Activated T-cell treated with anti-CD3 and anti-CD28 coated beads, Interleukin-2, amount 50 U/mL, for 4 hours (primary cell): ENCODE data around the gene UBTD1. TPM values are rescaled to one million over a fixed set of nuclear protein-coding genes. Genes with fewer than 3 reads are reported as not detected.

Experiments used
- ATAC-seq, 2 donors: fragments of 200-7000 bp; cut with Tn5 transposase; one replicate each; pipeline ENCODE4 v1.10.0; 2021
- DNase-seq: peaks from one replicate; pipeline ENCODE4 v3.0.0-alpha.2; 2020
- H3K27me3 Mint-ChIP-seq: one replicate; pipeline ENCODE4 v1.8.0; 2021; ENCODE audit warnings: low read depth, mixed read lengths
- H3K36me3 Mint-ChIP-seq: one replicate; pipeline ENCODE4 v1.8.0; 2022; ENCODE audit warnings: mixed read lengths; ENCODE audit not compliant: insufficient read depth
- H3K4me1 Mint-ChIP-seq: one replicate; pipeline ENCODE4 v1.8.0; 2021; ENCODE audit warnings: low read depth, mixed read lengths
- H3K4me3 Mint-ChIP-seq: one replicate; pipeline ENCODE4 v1.8.0; 2021; ENCODE audit warnings: mild to moderate bottlenecking, moderate library complexity, mixed read lengths
- H3K9me3 Mint-ChIP-seq: one replicate; pipeline ENCODE4 v1.8.0; 2021; ENCODE audit warnings: mixed read lengths
- total RNA-seq, 3 donors: library from RNA; stranded (reverse); gene quantifications; one replicate each; pipeline ENCODE4 v1.2.1, GENCODE V29; 2021

Gene UBTD1
- total RNA-seq, 3 donors from 2014 or later, result 2.0 to 3.0 (median 2.8) TPM

- no peak for DNase-seq
- H3K27me3 Mint-ChIP-seq, result no peaks in the 10 kb centered on the region
- no peaks in the 10 kb centered on the region for H3K9me3 Mint-ChIP-seq
- no peak for ATAC-seq
- H3K4me1 Mint-ChIP-seq, result no peaks in the 10 kb centered on the region
- H3K4me3 Mint-ChIP-seq, result no peak overlapping the region
- no peaks in the 10 kb centered on the region for H3K36me3 Mint-ChIP-seq
Observed at GRCh38 chr10:97531401-97531986, 32.8 kb downstream of the UBTD1 start.

GRCh38 chr10:97532935-97533671 lies 34.4 kb downstream of the UBTD1 start:
- no peaks in the 10 kb centered on the region for H3K36me3 Mint-ChIP-seq
- no peaks in the 10 kb centered on the region for H3K9me3 Mint-ChIP-seq
- H3K27me3 Mint-ChIP-seq, result no peaks in the 10 kb centered on the region
- no peak overlapping the region for H3K4me3 Mint-ChIP-seq
- DNase-seq (no peak), ATAC-seq (no peak)
- H3K4me1 Mint-ChIP-seq, result no peaks in the 10 kb centered on the region

GRCh38 chr10:97533888-97534287 lies 35.2 kb downstream of the UBTD1 start:
- ATAC-seq (no peak), DNase-seq (no peak)
- Mint-ChIP-seq H3K9me3 (no peaks in the 10 kb centered on the region), H3K4me1 (no peaks in the 10 kb centered on the region), H3K27me3 (no peaks in the 10 kb centered on the region), H3K36me3 (no peaks in the 10 kb centered on the region), H3K4me3 (no peak overlapping the region)

- no peaks in the 10 kb centered on the region for H3K4me1 Mint-ChIP-seq
- H3K9me3 Mint-ChIP-seq, result no peaks in the 10 kb centered on the region
- DNase-seq, result peak; percentile 14
- no peak overlapping the region for H3K4me3 Mint-ChIP-seq
- peak; percentile 43 to 80 for ATAC-seq
- H3K27me3 Mint-ChIP-seq, result no peaks in the 10 kb centered on the region
- H3K36me3 Mint-ChIP-seq, result no peaks in the 10 kb centered on the region
Observed at GRCh38 chr10:97534746-97535367, 36.1 kb downstream of the UBTD1 start.

GRCh38 chr10:97537186-97537869 lies 38.6 kb downstream of the UBTD1 start:
- Mint-ChIP-seq H3K4me3 (no peak overlapping the region), H3K36me3 (no peaks in the 10 kb centered on the region), H3K4me1 (peaks cover 6% of the 10 kb centered on the region), H3K9me3 (no peaks in the 10 kb centered on the region), H3K27me3 (no peaks in the 10 kb centered on the region)
- DNase-seq, result no peak
- ATAC-seq, result no peak

- H3K9me3 Mint-ChIP-seq, result no peaks in the 10 kb centered on the region
- no peak overlapping the region for H3K4me3 Mint-ChIP-seq
- ATAC-seq (no peak), DNase-seq (no peak)
- H3K36me3 Mint-ChIP-seq, result no peaks in the 10 kb centered on the region
- H3K4me1 Mint-ChIP-seq, result peaks cover 17% of the 10 kb centered on the region
- H3K27me3 Mint-ChIP-seq, result no peaks in the 10 kb centered on the region
Observed at GRCh38 chr10:97538411-97538810, 39.7 kb downstream of the UBTD1 start.

GRCh38 chr10:97538839-97539238 lies 40.1 kb downstream of the UBTD1 start:
- Mint-ChIP-seq H3K27me3 (no peaks in the 10 kb centered on the region), H3K4me3 (no peak overlapping the region), H3K9me3 (no peaks in the 10 kb centered on the region), H3K36me3 (no peaks in the 10 kb centered on the region), H3K4me1 (peaks cover 21% of the 10 kb centered on the region)
- DNase-seq (no peak), ATAC-seq (no peak)

- H3K36me3 Mint-ChIP-seq, result no peaks in the 10 kb centered on the region
- no peak for ATAC-seq
- H3K4me1 Mint-ChIP-seq, result peaks cover 21% of the 10 kb centered on the region
- H3K27me3 Mint-ChIP-seq, result no peaks in the 10 kb centered on the region
- no peaks in the 10 kb centered on the region for H3K9me3 Mint-ChIP-seq
- no peak overlapping the region for H3K4me3 Mint-ChIP-seq
- DNase-seq, result no peak
Observed at GRCh38 chr10:97539523-97540200, 40.9 kb downstream of the UBTD1 start.

GRCh38 chr10:97540669-97541500 lies 42.2 kb downstream of the UBTD1 start:
- Mint-ChIP-seq H3K9me3 (no peaks in the 10 kb centered on the region), H3K4me3 (no peak overlapping the region), H3K27me3 (no peaks in the 10 kb centered on the region), H3K4me1 (peaks cover 21% of the 10 kb centered on the region), H3K36me3 (no peaks in the 10 kb centered on the region)
- DNase-seq, result no peak
- no peak for ATAC-seq

- peak; percentile 25 for DNase-seq
Observed at GRCh38 chr10:97542169-97543024, 43.7 kb downstream of the UBTD1 start.

GRCh38 chr10:97543025-97543546 lies 44.4 kb downstream of the UBTD1 start:
- peaks cover 21% of the 10 kb centered on the region for H3K4me1 Mint-ChIP-seq
- H3K9me3 Mint-ChIP-seq, result no peaks in the 10 kb centered on the region
- ATAC-seq (peak; percentile 88), DNase-seq (peak; percentile 32)
- H3K36me3 Mint-ChIP-seq, result no peaks in the 10 kb centered on the region
- H3K4me3 Mint-ChIP-seq, result peak overlapping the region; percentile 43
- H3K27me3 Mint-ChIP-seq, result peaks cover 2% of the 10 kb centered on the region

More at GRCh38 chr10:97542169-97543024, 43.7 kb downstream of the UBTD1 start:
- Mint-ChIP-seq H3K9me3 (no peaks in the 10 kb centered on the region), H3K4me3 (peak overlapping the region; percentile 43), H3K36me3 (no peaks in the 10 kb centered on the region), H3K4me1 (peaks cover 21% of the 10 kb centered on the region), H3K27me3 (peaks cover 2% of the 10 kb centered on the region)
- ATAC-seq, result peak; percentile 56 to 66

- H3K27me3 Mint-ChIP-seq, result peaks cover 2% of the 10 kb centered on the region
- H3K4me1 Mint-ChIP-seq, result peaks cover 21% of the 10 kb centered on the region
- no peaks in the 10 kb centered on the region for H3K9me3 Mint-ChIP-seq
Observed at GRCh38 chr10:97546456-97547270, 47.9 kb downstream of the UBTD1 start.

More at GRCh38 chr10:97546456-97547270, 47.9 kb downstream of the UBTD1 start:
- Mint-ChIP-seq H3K36me3 (no peaks in the 10 kb centered on the region), H3K4me3 (no peak overlapping the region)
- DNase-seq (no peak), ATAC-seq (no peak)
